Ecto neural progenitor cell (in vitro differentiated cells): Measurements from ENCODE around the gene MAGEA3.
"Not testable (repeated sequence)": the region's sequence is repeated elsewhere in the genome, so short reads cannot be mapped to it uniquely, and the experiment has no call there.

Experiments
- DNase-seq: peaks from one replicate; pipeline ENCODE4 v3.0.0-alpha.2; 2018; ENCODE audit warnings: low spot score

Gene MAGEA3

DNA sequence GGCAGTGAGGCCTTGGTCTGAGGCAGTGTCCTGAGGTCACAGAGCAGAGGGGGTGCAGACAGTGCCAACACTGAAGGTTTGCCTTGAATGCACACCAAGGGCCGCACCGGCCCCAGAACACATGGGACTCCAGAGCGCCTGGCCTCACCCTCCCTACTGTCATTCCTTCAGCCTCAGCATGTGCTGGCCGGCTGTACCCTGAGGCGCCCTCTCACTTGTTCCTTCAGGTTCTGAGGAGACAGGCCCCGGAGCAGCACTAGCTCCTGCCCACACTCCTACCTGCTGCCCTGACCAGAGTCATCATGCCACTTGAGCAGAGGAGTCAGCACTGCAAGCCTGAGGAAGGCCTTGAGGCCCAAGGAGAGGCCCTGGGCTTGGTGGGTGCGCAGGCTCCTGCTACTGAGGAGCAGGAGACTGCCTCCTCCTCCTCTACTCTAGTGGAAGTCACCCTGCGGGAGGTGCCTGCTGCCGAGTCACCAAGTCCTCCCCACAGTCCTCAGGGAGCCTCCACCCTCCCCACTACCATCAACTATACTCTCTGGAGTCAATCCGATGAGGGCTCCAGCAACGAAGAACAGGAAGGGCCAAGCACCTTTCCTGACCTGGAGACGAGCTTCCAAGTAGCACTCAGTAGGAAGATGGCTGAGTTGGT is 37.4 kb downstream of the MAGEA3 start:
- no peak for DNase-seq

DNA sequence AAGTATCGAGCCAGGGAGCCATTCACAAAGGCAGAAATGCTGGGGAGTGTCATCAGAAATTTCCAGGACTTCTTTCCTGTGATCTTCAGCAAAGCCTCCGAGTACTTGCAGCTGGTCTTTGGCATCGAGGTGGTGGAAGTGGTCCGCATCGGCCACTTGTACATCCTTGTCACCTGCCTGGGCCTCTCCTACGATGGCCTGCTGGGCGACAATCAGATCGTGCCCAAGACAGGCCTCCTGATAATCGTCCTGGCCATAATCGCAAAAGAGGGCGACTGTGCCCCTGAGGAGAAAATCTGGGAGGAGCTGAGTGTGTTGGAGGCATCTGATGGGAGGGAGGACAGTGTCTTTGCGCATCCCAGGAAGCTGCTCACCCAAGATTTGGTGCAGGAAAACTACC is 37.9 kb downstream of the MAGEA3 start:
- not testable (repeated sequence) for DNase-seq

DNA sequence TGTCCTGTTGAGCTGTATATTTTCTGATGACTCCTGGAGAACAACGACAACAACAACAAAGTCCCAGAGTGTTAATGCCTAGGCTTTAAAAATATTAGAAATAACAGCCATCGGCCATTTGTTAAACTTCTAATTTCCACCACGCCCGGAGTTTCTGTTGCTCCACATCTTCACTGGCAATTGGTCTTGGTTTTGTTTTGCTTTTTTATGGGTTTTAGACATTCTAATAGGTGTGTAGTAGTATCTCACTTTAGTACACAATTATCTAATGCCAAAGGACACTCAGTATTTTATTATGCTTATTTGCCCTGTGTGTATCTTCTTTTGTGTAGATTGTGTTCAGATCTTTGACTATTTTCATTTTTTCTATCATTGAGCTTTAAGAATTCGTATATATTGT is 40.0 kb downstream of the MAGEA3 start:
- DNase-seq, result no peak
